HEK293 (cell line): Measurements from ENCODE around the gene AGAP1.

Source experiments
- SCRT1 ChIP-seq: fragments of 450-650 bp; formaldehyde crosslinking; IDR thresholded peaks from 2 replicates; pipeline ENCODE4 v1.5.1; 2016; ENCODE audit warnings: missing biosample characterization, missing genetic modification characterization, borderline replicate concordance
- ZFP41 ChIP-seq: fragments of 450-650 bp; formaldehyde crosslinking; IDR thresholded peaks from 2 replicates; pipeline ENCODE4 v1.5.1; 2016; ENCODE audit warnings: missing biosample characterization, missing genetic modification characterization, borderline replicate concordance
- ZNF24 ChIP-seq: fragments of 450-650 bp; formaldehyde crosslinking; IDR thresholded peaks from 2 replicates; pipeline ENCODE4 v1.5.1; 2016; ENCODE audit warnings: missing biosample characterization, missing genetic modification characterization
- ZNF324 ChIP-seq: fragments of 450-650 bp; formaldehyde crosslinking; IDR thresholded peaks from 2 replicates; pipeline ENCODE4 v1.5.1; 2016; ENCODE audit warnings: missing biosample characterization, missing genetic modification characterization
- ZNF558 ChIP-seq: fragments of 450-650 bp; formaldehyde crosslinking; IDR thresholded peaks from 2 replicates; pipeline ENCODE4 v1.5.1; 2016; ENCODE audit warnings: missing biosample characterization, missing genetic modification characterization
- TF ChIP-seq, protein P1 (sequence below): IDR thresholded peaks from 2 replicates; pipeline ENCODE4 v1.6.1; 2011; ENCODE audit warnings: mild to moderate bottlenecking, low read depth, low read length, borderline replicate concordance
- TF ChIP-seq, protein P2 (sequence below): fragments of 450-650 bp; formaldehyde crosslinking; IDR thresholded peaks from 2 replicates; pipeline ENCODE4 v1.5.1; 2016; ENCODE audit warnings: missing biosample characterization, missing genetic modification characterization
- TF ChIP-seq, protein P3 (sequence below): fragments of 450-650 bp; formaldehyde crosslinking; IDR thresholded peaks from 2 replicates; pipeline ENCODE4 v1.5.1; 2016; ENCODE audit warnings: missing biosample characterization, missing genetic modification characterization
- TF ChIP-seq, protein P4 (sequence below): fragments of 450-650 bp; formaldehyde crosslinking; IDR thresholded peaks from 2 replicates; pipeline ENCODE4 v1.5.1; 2016; ENCODE audit warnings: missing biosample characterization, missing genetic modification characterization

DNA sequence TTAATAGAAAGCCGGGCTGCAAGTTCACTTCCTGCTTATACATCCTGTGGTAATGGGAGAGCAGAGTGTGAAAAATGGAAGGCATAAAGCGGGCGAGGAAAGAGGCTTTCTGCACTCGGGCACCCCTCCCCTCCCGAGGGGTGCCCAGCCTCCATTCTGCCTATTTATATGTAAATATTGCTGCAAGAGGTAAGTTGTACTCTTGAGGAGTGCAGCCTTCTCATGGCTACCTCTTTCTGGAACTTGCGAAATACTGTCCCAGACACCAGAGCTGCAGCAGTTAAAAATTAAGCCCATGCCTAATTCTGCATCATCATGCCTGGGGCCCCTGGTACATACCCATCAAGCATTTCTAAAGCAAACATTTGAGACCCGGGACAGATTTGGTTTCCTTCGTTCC, 518.3 kb downstream of the AGAP1 start:
- TF ChIP-seq, protein P1, sequence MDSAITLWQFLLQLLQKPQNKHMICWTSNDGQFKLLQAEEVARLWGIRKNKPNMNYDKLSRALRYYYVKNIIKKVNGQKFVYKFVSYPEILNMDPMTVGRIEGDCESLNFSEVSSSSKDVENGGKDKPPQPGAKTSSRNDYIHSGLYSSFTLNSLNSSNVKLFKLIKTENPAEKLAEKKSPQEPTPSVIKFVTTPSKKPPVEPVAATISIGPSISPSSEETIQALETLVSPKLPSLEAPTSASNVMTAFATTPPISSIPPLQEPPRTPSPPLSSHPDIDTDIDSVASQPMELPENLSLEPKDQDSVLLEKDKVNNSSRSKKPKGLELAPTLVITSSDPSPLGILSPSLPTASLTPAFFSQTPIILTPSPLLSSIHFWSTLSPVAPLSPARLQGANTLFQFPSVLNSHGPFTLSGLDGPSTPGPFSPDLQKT: no peak
- TF ChIP-seq, protein P2, sequence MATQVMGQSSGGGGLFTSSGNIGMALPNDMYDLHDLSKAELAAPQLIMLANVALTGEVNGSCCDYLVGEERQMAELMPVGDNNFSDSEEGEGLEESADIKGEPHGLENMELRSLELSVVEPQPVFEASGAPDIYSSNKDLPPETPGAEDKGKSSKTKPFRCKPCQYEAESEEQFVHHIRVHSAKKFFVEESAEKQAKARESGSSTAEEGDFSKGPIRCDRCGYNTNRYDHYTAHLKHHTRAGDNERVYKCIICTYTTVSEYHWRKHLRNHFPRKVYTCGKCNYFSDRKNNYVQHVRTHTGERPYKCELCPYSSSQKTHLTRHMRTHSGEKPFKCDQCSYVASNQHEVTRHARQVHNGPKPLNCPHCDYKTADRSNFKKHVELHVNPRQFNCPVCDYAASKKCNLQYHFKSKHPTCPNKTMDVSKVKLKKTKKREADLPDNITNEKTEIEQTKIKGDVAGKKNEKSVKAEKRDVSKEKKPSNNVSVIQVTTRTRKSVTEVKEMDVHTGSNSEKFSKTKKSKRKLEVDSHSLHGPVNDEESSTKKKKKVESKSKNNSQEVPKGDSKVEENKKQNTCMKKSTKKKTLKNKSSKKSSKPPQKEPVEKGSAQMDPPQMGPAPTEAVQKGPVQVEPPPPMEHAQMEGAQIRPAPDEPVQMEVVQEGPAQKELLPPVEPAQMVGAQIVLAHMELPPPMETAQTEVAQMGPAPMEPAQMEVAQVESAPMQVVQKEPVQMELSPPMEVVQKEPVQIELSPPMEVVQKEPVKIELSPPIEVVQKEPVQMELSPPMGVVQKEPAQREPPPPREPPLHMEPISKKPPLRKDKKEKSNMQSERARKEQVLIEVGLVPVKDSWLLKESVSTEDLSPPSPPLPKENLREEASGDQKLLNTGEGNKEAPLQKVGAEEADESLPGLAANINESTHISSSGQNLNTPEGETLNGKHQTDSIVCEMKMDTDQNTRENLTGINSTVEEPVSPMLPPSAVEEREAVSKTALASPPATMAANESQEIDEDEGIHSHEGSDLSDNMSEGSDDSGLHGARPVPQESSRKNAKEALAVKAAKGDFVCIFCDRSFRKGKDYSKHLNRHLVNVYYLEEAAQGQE: no peak
- TF ChIP-seq, protein P3, sequence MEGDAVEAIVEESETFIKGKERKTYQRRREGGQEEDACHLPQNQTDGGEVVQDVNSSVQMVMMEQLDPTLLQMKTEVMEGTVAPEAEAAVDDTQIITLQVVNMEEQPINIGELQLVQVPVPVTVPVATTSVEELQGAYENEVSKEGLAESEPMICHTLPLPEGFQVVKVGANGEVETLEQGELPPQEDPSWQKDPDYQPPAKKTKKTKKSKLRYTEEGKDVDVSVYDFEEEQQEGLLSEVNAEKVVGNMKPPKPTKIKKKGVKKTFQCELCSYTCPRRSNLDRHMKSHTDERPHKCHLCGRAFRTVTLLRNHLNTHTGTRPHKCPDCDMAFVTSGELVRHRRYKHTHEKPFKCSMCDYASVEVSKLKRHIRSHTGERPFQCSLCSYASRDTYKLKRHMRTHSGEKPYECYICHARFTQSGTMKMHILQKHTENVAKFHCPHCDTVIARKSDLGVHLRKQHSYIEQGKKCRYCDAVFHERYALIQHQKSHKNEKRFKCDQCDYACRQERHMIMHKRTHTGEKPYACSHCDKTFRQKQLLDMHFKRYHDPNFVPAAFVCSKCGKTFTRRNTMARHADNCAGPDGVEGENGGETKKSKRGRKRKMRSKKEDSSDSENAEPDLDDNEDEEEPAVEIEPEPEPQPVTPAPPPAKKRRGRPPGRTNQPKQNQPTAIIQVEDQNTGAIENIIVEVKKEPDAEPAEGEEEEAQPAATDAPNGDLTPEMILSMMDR (tag by site-specific recombination): no peak
- TF ChIP-seq ZNF24 (tag by site-specific recombination): no peak
- TF ChIP-seq, protein P4, sequence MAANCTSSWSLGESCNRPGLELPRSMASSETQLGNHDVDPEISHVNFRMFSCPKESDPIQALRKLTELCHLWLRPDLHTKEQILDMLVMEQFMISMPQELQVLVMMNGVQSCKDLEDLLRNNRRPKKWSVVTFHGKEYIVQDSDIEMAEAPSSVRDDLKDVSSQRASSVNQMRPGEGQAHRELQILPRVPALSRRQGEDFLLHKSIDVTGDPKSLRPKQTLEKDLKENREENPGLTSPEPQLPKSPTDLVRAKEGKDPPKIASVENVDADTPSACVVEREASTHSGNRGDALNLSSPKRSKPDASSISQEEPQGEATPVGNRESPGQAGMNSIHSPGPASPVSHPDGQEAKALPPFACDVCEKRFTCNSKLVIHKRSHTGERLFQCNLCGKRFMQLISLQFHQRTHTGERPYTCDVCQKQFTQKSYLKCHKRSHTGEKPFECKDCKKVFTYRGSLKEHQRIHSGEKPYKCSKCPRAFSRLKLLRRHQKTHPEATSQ (tag by site-specific recombination): no peak
- no peak for TF ChIP-seq ZNF558 (tag by site-specific recombination)
- no peak for TF ChIP-seq ZFP41 (tag by site-specific recombination)
- no peak for TF ChIP-seq ZNF324
- TF ChIP-seq SCRT1 (tag by site-specific recombination): no peak
